Activated CD4-positive, alpha-beta T cell treated with anti-CD3 and anti-CD28 coated beads for 48 hours (primary cell): ENCODE results near the gene HNRNPF.

ENCODE experiments used
- DNase-seq: peaks from one replicate; pipeline ENCODE4 v3.0.0-alpha.2; 2020

Gene HNRNPF

GRCh38 chr10:43375401-43376020 is 33.5 kb downstream of the HNRNPF start:
- DNase-seq, result no peak

- DNase-seq, result no peak
Measured at GRCh38 chr10:43374194-43374593, 34.8 kb downstream of the HNRNPF start.

- DNase-seq, result no peak
Measured at GRCh38 chr10:43373461-43373860, 35.5 kb downstream of the HNRNPF start.

GRCh38 chr10:43372765-43373361 is 36.1 kb downstream of the HNRNPF start:
- no peak for DNase-seq

GRCh38 chr10:43371418-43371817 is 37.6 kb downstream of the HNRNPF start, which contains the start of gene FXYD4:
Gene FXYD4 (plus strand): TSS chr10:43371636. CDS start chr10:43373747, 2,111 bp downstream.
- DNase-seq, result no peak

- no peak for DNase-seq
Measured at GRCh38 chr10:43370671-43371215, 38.2 kb downstream of the HNRNPF start.

- no peak for DNase-seq
Measured at GRCh38 chr10:43369921-43370320, 39.1 kb downstream of the HNRNPF start.

GRCh38 chr10:43365001-43365400 is 44.0 kb downstream of the HNRNPF start:
- DNase-seq, result no peak

GRCh38 chr10:43362191-43362839 is 46.7 kb downstream of the HNRNPF start:
- DNase-seq, result peak; percentile 100

GRCh38 chr10:43361547-43362190 is 47.3 kb downstream of the HNRNPF start:
- peak; percentile 39 for DNase-seq

GRCh38 chr10:43360086-43360485 is 48.9 kb downstream of the HNRNPF start:
- DNase-seq, result no peak

- peak; percentile 47 for DNase-seq
Measured at GRCh38 chr10:43355749-43356371, 53.1 kb downstream of the HNRNPF start.

- no peak for DNase-seq
Measured at GRCh38 chr10:43354879-43355380, 54.1 kb downstream of the HNRNPF start.

GRCh38 chr10:43354330-43354635 is 54.7 kb downstream of the HNRNPF start:
- no peak for DNase-seq

GRCh38 chr10:43353495-43354329 is 55.3 kb downstream of the HNRNPF start:
- no peak for DNase-seq

GRCh38 chr10:43352951-43353350 is 56.0 kb downstream of the HNRNPF start:
- DNase-seq, result no peak

GRCh38 chr10:43351301-43351700 is 57.7 kb downstream of the HNRNPF start:
- no peak for DNase-seq

- DNase-seq, result no peak
Measured at GRCh38 chr10:43350686-43351085, 58.3 kb downstream of the HNRNPF start.

GRCh38 chr10:43350156-43350555 is 58.8 kb downstream of the HNRNPF start:
- DNase-seq, result no peak

- DNase-seq, result peak; percentile 91
Measured at GRCh38 chr10:43348511-43349312, 60.3 kb downstream of the HNRNPF start.

- DNase-seq, result no peak
Measured at GRCh38 chr10:43347997-43348396, 61.0 kb downstream of the HNRNPF start.
